ENCODE data around the gene FSTL5.

The FSTL5 gene

GRCh38 chr4:162102713-162103112 lies 61.1 kb downstream of the FSTL5 start:
- no peak for DNase-seq

GRCh38 chr4:162101337-162101736 lies 62.5 kb downstream of the FSTL5 start:
- DNase-seq = no peak

GRCh38 chr4:162075726-162076125 lies 88.1 kb downstream of the FSTL5 start:
- DNase-seq = no peak

- DNase-seq = no peak
Measured at GRCh38 chr4:162061214-162061613, 102.6 kb downstream of the FSTL5 start.

- no peak for DNase-seq
Measured at GRCh38 chr4:162059656-162060055, 104.1 kb downstream of the FSTL5 start.

GRCh38 chr4:162056990-162057389 lies 106.8 kb downstream of the FSTL5 start:
- no peak for DNase-seq

GRCh38 chr4:162046135-162046534 lies 117.7 kb downstream of the FSTL5 start:
- no peak for DNase-seq

- DNase-seq = no peak
Measured at GRCh38 chr4:162038112-162038511, 125.7 kb downstream of the FSTL5 start.

- DNase-seq = no peak
Measured at GRCh38 chr4:162017863-162018262, 145.9 kb downstream of the FSTL5 start.

- DNase-seq = no peak
Measured at GRCh38 chr4:162016991-162017390, 146.8 kb downstream of the FSTL5 start.

GRCh38 chr4:162016219-162016618 lies 147.6 kb downstream of the FSTL5 start:
- DNase-seq = no peak

GRCh38 chr4:162015090-162015489 lies 148.7 kb downstream of the FSTL5 start:
- no peak for DNase-seq

GRCh38 chr4:162011089-162011488 lies 152.7 kb downstream of the FSTL5 start:
- DNase-seq = no peak

- no peak for DNase-seq
Measured at GRCh38 chr4:162010362-162010761, 153.4 kb downstream of the FSTL5 start.

GRCh38 chr4:161992317-161992716 lies 171.5 kb downstream of the FSTL5 start:
- no peak for DNase-seq

- no peak for DNase-seq
Measured at GRCh38 chr4:161991811-161992210, 172.0 kb downstream of the FSTL5 start.

- no peak for DNase-seq
Measured at GRCh38 chr4:161990721-161991120, 173.1 kb downstream of the FSTL5 start.

- no peak for DNase-seq
Measured at GRCh38 chr4:161988946-161989345, 174.9 kb downstream of the FSTL5 start.

GRCh38 chr4:161987611-161988010 lies 176.2 kb downstream of the FSTL5 start:
- no peak for DNase-seq

- DNase-seq = no peak
Measured at GRCh38 chr4:161952382-161952781, 211.4 kb downstream of the FSTL5 start.

- no peak for DNase-seq
Measured at GRCh38 chr4:161949946-161950725, 213.7 kb downstream of the FSTL5 start.

GRCh38 chr4:161948026-161948770 lies 215.6 kb downstream of the FSTL5 start:
- DNase-seq = no peak

- no peak for DNase-seq
Measured at GRCh38 chr4:161937596-161937995, 226.2 kb downstream of the FSTL5 start.

Data from DMS153 (cell line).